AG08396 (cell line): ENCODE measurements around the gene HSF5.
"Not testable (repeated sequence)": the region's sequence is repeated elsewhere in the genome, so short reads cannot be mapped to it uniquely, and the experiment has no call there.

Experiments used
- DNase-seq: peaks from one replicate; pipeline ENCODE4 v3.0.0; 2012; ENCODE audit warnings: low spot score, mixed read lengths

HSF5 gene

DNA sequence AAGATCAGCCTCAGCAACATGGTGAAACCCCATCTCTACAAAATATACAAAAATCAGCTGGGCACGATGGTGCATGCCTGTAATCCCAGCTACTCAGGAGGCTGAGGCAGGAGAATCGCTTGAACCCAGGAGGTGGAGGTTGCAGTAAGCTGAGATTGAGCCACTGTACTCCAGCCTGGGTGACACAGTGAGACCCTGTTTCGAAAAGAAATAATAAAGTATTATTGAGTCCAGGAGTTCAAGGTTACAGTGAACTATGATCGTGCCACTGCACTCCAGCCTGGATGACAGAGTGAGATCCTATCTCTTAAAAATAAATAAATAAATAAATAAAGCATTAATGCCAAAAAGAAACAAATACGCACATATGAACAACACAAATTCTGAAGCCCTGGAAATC lies 6.4 kb downstream of the HSF5 start:
- not testable (repeated sequence) for DNase-seq

DNA sequence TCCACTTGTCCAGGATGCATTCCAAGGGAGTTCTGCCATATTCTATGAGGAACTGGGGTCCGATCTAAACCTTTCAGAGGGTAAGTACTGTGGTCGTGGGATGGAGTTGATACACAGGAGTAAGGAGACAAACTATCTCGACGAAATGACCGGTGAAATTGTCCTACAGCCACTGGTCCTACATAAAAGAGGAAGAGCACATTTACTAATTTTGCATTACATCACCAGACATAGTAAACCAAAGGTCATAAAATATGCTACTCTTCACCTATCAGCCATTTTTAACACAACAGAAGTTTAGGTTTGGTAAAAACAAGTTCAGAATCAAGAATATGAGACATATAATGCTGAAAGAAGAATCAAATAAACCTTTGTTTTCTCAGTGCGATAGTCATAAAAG lies 8.1 kb downstream of the HSF5 start:
- no peak for DNase-seq

DNA sequence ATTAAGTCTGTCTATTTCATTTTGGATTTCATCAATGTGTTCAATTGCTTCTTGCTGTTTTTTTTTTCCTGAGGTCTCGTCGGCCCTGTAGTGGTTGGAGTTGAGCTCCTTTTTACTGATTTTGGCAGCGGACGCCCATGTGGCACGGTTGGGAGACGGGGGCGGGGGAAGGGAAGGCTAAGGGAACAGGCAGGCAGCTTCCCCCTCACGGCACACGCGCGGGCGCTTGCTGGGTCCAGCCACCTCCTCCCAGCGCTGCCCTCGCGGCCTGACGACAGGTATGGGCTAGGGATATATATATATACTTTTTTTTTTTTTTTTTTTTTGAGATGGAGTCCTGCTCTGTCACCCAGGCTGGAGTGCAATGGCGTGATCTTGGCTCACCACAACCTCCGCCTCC lies 11.4 kb downstream of the HSF5 start:
- DNase-seq = no peak

DNA sequence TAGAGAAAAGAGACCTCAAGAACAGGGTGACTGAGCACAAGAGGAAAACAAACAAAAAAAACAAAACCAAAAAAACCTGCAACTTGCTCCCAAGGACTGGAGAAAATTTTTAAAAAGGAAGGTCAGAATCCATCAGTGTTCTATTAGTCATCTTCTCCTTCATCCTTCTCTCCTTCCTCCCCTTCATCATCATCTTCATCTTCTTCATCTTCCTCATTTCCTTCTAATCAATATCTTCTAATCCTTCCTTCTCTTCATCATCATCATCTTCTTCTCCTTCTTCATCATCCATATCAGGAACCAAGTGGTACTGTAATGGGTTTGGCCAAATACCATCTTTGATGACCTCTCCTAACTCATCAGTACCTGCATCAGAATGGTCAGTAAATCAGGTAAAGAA lies 12.2 kb downstream of the HSF5 start:
- no peak for DNase-seq

DNA sequence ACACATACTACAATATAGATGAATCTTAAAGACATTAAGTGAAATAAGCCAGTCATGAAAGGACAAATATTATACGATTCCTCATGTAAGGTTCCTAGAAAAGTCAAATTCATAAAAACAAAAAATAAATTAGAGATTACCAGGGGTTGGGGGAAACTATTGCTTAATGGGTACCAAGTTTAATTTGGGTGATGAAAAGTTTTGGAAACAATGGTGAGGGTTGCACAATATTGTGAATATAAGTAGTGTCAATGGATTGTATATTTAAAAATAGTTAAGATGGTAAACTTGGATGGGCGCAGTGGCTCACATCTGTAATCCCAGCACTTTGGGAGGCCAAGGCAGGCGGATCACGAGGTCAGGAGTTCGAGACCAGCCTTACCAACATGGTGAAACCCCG lies 17.9 kb downstream of the HSF5 start:
- DNase-seq = no peak

DNA sequence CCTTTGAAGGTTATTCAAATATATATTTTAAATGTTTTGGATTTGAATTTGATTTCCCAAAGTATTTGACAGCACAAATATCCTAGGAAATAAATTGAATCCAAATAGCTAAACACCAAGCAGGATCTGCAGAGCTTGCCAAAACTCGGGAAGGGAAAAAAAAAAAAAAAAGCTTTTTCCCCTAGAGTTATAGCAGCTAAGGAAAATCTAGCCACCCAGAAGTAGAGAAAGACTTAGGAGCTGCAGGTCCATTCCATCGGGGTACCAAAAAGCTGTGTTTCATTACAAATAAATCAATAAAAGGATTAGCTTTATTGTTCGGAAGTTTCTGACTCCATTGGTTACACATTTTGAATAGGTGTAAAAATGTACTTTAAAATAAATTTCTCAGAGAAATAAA lies 19.3 kb downstream of the HSF5 start:
- DNase-seq = no peak

DNA sequence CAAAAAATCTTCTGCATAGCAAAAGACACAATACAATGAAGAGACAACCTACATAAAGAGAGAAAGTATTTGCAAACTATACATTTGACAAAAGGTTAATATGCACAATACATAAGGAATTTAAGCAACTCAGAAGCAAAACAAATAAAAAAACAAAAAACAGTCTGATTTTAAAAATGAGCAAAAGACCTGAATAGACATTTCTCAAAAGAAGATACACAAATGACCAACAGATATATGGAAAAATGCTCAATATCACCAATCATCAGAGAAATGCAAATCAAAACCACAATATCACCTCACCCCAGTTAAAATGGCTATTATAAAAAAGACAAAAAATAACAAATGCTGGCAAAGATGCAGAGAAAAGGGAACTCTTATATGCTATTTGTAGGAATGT lies 32.7 kb downstream of the HSF5 start:
- no peak for DNase-seq

DNA sequence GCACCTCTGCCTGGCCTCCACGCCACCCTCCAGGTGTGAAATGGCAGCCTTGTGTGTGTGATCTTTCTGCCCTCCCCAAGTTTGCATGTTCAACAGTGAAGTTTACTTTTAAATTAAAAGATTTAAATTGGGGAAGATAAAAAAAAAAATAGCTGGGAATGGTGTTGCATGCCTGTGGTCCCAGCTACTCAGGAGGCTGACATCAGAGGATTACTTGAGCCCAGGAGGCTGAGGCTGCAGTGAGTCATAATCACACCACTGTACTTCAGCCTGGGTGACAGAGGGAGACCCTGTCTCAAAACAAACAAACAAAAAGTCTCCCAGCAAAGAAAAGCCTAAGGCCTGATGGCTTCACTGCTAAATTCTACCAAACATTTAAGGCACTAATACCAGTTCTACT lies 35.5 kb downstream of the HSF5 start:
- no peak for DNase-seq

DNA sequence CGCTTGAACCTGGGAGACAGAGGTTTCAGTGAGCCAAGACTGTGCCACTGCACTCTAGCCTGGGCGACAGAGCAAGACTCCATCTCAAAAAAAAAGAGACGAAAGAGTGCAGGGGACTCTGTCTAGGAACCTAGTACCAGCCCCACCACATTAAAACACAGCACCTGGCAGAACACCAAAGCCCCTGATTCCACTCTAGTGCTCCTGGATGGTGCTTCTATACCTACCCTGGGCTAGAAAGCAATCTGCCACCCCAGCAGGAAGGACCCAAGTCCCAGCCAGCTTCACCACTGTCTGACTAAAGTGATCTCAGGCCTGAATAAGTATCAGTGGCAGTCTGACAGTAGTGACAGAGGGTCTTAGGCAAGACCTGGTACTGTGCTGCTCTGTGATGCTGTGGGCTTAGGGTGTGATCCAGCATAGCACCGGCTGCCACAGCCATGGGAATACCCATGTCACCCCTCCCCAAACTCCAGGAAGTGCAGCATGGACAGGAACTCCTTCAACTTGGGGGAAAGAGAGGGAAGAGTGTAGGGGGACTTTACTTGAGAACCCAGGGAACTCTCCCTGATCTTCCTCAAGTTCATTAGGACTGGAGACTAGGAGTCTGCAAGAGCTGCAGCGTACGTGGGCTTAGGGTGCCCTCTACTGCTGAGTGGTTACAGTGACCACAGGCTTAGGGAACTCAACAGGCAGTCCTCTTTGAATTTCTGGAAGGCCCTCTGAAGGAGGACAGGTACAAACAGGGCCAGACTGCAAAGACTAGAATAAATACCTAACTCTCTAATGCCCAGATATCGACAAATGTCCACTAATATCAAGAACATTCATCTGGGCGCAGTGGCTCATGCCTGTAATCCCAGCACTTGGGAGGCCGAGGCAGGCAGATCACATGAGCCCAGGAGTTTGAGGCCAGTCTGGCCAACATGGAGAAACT lies 40.9 kb downstream of the HSF5 start:
- peak; percentile 73 for DNase-seq

DNA sequence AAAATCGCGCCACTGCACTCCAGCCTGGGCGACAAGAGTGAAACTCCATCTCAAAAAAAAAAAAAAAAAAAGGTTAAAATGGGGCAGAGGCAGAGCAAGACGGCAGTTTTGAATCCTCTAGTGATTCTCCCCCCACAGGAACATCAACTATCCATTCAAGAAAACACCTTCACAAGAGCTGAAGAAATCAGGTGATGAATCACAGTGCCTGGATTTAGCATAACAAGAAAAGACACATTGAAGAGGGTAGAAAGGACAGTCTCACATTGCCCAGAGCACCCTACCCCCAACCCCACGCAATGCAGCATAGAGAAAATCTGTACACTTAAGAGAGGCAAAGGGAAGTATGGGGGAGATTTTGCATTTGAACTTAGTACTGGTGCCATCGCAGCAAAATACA lies 42.1 kb downstream of the HSF5 start:
- DNase-seq = no peak

DNA sequence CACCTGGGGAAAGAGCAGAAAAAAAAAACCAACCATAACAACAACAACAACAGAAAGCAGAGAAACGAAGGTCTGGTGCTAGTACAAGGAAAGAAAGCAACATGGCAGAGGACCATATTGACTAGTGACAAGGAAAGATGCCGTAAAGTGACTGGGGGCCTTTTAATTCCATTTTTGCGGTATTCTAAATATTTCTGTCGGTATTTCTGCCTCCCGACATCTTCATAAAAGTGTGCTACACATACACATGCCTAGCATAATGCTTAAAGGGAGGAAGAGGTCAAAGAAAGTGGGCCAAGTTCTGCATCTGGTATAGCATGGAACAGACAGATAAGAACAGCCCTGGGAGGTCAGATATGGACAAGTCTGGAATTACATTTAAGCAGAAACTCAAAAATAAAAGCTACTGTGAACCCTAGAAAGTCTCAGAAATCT lies 51.4 kb downstream of the HSF5 start:
- DNase-seq = no peak

DNA sequence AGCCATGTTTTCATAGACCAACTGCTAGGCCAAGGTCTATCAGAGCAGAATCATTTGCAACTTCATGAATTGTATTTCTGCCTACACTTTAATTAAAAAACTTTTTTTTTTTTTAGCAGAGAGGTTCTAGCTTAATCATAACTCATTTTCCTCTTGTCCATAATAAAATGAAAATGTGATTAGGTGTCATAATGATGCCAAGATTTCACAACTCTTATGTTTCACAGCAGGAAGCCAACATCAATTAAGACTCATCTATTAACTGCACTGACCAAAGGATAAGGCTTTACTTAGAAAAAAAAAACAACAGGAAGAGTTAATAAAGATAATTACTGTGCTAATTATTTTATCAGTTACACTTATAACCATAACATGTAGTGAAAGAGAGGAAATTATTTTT lies 52.0 kb downstream of the HSF5 start:
- DNase-seq = no peak

DNA sequence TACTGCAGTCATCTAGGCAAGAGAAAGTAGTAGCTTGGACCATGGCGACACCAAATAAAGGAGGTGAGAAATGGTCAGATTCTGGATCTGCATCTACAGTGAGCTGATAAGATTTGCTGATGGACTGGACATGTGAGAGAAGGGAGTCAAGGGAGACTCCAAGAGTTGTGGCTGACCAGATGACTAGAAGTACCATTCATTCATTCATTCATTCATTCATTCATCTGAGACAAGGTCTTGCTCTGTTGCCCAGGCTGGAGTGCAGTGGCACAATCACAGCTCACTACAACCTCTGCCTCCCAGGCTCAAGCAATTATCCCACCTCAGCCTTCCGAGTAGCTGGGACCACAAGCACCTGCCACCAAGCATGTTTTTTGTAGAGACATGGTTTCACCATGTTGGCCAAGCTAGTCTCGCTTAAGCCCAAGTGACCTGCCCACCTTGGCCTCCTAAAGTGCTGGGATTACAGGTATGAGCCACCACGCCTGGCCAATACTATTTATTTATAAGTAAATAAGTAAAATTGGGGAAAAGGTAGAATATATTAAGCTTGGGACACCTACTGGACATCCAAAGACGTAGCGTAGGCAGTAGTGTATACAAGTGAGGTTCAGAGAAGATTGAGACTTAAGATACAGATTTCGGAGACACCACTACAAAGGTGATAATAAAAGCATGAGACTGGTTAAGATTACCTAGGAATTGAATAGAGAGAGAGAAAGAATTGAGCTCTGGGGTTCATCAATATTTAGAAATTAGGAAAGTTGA lies 55.2 kb downstream of the HSF5 start:
- DNase-seq = no peak

DNA sequence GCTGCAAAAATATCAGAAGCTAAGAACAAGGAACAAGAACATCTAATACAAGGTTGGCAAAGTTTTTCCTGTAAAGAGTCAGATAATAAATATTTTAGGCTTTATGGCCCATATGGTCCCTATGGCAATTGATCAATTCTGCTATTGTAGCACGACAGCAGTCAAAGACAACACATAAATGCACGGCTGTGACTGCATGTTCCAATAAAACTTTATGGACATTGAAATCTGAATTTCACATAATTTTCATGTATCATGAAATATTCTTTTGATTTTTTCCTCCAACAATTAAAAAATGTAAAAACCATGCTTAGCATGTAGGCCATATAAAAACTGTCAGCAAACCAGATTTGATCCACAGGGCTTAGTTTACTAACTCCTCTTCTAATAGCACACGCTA lies 60.4 kb downstream of the HSF5 start:
- DNase-seq = no peak

DNA sequence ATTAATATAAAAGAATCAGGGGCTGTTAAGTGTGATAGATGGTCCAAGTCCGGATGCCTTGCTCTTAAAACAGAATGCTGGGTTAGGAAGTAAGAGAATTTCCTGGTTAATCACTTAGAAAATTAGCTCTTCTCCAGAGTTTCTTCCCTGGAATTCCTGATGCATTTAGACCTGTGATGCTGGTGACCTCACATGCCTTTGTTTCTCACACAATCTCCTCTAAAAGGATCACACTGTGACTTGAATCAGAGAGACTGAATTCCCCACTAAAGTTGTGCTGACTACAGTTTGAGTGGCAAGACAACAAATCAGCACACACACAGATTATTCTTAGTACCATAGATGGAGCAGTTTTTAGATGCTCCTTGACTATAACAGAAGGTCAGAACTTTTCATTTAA lies 66.5 kb downstream of the HSF5 start:
- DNase-seq = no peak

DNA sequence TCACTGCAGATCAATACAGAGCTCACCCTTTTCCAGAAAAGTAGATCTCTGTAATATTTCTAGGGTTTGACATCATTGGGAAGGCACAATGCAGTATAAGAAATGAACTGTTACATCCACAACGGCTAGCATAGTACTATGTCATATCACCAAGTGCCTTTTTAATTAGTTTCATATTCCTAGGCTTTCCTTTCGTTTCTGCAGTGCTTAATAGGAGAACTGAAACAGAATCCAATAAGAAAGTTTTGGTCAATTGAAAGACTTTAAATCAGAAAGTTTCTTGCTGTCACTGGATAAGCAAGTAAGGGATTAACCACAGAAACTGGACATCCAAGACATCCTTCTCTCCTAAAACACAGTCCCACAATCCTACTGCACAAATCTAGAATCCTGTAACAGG lies 67.4 kb downstream of the HSF5 start:
- no peak for DNase-seq

DNA sequence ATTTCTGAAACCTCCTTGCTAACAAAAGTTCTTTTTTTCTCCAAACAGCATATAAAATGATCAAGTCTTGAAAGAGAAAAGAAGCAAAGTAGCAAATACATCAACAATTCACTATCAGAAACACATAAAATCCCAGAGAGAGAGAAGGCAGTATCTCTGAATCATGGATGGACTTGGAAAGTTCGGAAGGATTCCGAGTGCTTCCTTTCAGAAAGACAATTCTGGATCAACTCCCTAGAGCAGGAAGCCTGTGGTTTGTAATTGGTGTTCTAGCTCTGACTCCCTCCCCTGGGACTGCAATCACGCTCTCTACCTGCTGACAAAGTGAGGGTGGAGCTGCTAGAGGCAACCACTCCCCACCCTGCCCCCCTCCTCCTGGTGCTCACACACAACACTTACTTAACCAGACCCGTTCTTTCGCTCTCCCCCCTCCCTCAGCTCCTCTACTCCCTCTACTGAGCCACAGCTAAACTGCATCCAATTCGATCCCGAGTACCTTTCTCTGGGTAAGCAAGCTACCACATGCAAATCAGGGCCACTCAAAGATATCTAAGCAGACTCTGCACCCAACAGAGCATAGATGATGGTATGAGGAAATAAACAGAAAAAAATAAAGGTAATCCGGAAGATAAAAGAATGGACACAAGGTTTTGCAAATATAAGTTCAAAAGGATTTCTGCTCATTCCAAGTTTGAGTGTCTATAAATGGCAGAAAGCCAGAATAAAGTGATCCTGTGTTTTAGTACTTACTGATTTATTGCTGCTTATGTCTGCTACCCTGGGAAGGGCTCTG lies 70.7 kb downstream of the HSF5 start, which contains the start of gene RNF43:
Gene RNF43, minus strand, starts transcription at position 235 of the 793 bp plus-strand sequence. CDS start 1,957 bp downstream, outside the sequence.
- DNase-seq = peak; percentile 83

DNA sequence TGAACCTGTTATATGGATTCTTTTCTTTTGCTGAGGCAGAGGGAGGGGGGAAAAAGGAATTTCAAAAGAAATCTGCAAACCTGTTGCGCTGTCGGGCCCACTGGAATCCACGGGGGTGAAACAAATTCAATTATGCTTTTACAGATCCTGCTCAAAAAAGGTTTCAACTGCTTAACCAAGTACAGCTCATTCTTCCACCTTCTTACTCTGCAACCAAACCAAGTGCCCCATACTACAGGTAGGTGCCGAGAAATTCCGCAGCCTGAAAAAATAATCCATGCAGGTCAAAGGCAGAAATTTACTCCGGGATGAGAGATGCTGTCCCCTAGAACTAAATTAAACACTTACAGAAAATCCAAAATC lies 71.3 kb downstream of the HSF5 start:
- no peak for DNase-seq

DNA sequence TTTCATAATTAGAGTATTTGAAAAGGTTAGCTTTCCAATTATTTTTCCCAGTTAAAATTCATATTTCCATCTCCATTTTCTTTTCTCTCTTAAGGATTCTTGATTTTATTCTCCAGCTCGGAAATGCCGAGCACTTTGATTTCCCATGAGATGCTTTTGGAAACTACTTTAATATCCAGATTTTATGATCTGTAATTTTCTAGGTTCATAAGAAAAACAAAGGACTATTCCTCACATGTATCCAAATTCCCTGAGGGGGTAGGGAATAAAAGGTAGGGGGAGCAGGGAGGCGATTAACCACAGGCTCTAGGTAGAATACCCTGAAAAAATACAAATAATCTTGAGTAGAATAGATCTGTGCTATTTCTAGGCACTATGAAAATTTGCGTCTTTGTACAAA lies 71.8 kb downstream of the HSF5 start:
- DNase-seq = no peak

DNA sequence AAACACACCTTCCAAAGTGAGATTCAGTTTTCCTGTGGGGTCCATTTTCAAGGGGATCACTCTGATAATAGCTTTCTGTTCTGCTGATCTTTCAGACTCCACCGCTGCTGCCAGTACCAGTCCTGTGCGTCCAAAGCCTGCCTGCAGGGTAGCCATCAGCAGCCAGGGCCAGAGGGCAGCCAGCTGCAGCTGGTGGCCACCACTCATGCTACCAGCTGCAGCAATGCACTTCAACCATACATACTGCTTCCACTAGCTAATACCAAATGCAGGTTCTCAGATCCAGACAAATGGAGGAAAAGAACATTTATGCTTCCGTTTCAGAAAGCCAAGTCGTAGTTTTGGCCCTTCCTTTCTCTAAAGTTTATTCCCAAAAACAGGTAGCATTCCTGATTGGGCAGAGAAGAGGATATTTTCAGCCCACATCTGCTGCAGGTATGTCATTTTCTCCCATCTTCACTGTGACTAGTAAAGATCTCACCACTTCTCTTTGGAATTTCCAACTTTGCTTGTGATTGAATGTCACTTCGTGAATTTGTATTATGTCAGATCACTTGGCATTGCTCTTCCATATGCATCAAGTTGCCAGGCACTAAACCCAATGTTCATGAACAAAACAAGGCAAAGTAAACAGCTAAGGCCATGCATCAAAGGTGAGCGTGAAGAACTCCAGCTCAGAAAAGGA lies 72.7 kb downstream of the HSF5 start:
- no peak for DNase-seq

DNA sequence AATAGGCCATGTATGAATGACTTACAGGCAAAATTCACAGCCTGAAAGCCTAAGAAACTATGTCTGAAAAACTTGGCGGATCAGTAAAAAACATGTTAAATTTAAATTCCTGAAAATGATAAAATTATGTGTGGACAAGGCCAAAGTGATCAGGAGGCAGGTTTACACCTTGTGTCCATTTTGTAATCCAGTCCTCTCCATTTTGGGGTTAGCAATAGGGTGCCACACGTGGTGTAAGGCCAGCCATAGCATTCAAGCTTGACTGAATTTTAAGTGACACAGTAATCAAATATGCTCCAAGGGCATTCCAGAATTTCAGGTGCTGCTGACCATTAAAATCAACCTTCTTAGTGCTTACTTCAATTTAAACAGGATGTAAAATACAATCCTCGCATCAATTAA lies 73.6 kb downstream of the HSF5 start:
- DNase-seq = no peak

DNA sequence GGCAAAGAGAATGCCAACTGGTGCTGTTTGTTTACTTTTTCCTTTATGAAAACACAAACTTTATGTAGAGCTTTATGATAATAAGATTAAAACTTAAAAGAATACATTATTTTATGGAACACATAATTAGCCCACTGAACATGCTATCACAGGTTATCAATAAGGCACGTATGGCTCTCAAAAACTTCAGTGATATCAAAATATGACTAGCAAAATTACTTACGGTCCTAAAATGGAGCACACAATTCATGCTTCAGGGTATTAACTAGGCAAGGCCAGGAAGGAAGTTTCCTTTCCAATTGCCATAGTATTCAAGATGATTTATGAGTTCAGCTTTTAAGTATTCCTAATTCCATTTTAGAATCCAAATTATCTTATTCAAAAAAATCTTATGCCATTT lies 74.5 kb downstream of the HSF5 start:
- no peak for DNase-seq
